Stimulated activated CD4-positive, alpha-beta T cell treated with anti-CD3 and anti-CD28 coated beads, Interleukin-1b, Interleukin-23, amount 100 ng/mL, for 4 hours (primary cell): ENCODE data around the gene HOXD13.

Source experiments
- DNase-seq, 2 donors: peaks; one replicate each; pipeline ENCODE4 v3.0.0-alpha.2; 2020; ENCODE audit warnings: low read depth in 2 of 2

HOXD13 gene

DNA sequence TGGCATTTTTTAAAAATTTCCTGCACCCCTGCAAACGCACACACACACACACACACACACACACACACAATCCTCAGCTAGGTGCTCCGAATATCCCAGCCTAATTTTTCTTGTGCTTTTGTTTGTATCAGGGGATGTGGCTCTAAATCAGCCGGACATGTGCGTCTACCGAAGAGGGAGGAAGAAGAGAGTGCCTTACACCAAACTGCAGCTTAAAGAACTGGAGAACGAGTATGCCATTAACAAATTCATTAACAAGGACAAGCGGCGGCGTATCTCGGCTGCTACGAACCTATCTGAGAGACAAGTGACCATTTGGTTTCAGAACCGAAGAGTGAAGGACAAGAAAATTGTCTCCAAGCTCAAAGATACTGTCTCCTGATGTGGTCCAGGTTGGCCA is 1.8 kb downstream of the HOXD13 start:
- DNase-seq, result no peak

DNA sequence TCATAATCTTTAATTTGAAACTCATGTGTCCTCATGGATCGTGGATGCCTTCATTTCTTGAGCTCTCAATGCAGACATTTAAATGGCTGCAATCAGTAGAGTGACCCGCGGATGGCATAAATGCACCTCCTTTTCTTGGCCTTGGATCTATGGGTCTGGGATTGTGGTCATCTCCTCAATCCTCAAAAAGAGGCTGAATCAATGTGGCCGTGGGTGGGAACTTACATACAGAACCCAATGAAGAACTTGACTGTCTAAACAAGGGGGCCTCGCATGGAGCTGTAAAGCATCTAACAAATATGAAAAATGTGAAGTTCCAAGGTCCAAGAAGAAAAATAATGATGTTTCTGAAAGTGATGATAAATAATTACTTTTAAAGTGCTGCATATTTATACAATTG is 2.9 kb downstream of the HOXD13 start:
- no peak for DNase-seq

DNA sequence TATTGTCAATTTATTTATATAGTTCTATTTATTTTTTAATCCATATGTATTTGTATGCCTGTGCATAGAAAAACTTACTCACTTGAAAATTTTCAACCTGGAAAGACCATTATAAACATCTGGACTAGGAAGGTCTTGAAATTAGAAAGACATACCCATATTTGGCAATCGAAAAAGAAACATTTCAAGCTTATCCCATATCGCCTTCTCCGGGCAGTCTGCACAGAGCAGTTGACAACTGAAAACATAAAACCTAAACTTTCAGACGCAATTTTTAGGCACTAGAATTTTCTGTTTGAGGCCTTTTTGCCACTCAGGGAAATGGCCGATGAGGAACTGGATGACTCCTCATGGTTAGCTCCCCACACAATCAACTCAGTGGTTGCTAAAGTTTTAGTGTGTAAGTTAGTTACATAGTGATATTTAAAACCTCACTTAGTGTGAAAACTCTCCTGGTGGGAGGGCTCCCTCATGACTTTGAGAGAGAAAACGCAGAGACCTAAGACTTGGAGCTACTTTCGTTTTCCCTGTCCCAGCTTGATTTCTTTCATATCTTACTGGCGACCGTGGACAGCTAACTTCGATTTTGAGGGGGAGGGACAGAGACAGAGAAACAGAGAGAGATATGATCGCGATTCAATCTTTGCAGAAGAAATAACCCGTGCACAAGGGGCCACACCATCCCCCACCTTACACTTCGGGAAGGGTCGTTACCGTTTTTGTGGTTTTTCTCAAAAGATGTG is 3.9 kb downstream of the HOXD13 start:
- DNase-seq, result no peak

DNA sequence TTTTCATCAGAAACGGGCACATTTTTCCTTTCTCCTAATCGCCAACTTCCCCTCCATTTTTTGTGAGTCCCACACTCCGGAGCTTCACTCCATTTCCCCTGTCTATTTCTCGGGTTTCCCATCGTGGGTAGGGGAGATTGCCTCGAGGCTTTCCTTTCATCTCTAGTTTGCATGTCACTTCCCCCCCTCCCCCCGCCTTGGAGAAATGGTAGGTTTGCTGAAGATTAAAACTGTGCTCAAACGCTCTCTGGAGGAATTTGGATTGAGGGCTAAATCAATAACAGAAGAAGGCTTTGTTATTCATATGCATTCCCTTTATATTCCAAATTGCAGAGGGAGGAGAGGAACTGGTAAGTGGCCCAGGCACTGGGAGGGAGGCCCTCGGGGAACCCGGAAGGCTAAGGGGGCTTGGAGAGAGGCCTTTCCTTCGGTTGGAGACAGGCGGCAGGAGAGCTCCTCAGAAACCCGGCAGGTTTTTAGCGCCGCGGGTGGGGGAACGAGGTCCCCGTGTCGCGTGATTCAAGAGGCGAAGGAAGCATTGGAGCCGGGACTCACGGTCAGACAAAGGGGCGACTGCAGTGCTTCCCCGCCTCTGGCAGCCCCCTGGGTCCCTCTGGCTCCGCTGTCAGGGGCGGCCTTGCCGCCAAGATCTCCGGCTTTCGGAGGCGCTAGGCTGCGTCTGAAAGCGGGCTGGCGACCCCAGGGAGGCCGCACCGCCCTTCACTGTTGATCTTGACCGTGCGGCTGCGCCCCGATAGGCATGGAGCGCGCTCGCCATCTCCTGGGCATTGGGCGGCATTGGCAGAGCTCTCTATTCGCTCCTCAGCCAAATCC is 4.7 kb downstream of the HOXD13 start:
- peak; percentile 27 to 50 for DNase-seq

DNA sequence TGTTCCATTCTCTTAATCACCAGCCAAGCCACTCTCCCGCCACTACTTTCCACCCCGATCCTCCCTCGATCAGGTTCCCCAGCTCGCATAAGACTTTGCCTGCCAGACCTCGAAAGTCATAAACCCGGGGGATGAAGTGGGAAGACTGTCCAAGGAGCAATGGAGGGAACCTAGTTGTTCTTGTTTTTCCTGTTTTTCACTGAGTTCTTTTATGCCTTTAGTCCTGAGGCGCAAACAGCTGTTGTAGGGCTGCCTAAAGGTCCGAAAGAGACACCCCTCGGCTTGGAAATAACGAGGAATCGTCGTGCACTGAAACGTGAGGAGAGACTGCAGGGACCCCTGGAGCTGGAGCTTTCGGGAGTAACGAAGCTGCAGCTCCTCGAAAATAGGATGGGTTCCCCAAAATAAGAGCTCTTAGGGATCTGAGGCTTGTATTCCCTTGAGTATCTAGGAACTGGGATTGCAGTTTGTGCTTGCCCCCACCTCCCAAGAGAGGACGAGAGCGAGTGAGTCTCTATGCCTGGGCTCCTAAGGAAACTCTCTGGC is 5.4 kb downstream of the HOXD13 start:
- DNase-seq, result no peak

DNA sequence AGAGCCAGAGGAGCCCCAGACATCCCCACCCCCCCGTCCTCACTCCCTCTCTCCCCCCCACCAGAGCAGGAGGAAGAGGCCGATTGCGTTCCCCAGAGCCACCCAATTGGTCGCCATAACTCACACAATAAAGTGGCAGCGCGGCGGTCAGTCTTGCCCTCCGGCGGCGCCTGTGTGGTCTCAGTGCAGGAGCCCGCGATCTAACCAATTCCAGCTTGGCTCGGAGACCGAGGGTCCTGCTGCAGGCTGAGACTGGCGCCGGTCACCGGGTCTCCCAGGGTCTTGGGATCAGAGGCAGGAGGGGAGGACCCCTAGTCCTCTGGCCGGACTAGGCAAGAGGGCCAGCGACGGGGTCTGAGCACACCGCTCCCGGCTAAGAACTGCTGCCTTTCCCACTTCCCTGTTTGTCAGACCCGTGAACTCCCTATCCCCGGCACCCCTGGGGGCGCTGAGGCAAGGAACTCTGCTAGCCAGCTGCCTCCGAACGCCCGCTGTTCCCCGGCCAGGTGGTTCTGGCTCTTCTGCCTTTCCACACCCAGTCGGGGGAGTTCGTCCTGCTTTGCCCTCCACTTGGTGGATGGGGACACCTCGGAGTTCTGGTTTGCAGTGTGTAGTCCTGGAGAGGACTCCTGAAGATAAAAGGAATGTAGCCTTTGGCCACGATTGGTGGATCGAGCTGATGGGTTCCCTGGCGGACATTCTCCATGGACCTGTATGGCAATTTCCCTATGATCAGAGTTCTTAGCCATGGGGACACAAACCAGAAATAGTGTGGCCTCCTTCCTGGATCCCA is 6.0 kb downstream of the HOXD13 start:
- no peak for DNase-seq

DNA sequence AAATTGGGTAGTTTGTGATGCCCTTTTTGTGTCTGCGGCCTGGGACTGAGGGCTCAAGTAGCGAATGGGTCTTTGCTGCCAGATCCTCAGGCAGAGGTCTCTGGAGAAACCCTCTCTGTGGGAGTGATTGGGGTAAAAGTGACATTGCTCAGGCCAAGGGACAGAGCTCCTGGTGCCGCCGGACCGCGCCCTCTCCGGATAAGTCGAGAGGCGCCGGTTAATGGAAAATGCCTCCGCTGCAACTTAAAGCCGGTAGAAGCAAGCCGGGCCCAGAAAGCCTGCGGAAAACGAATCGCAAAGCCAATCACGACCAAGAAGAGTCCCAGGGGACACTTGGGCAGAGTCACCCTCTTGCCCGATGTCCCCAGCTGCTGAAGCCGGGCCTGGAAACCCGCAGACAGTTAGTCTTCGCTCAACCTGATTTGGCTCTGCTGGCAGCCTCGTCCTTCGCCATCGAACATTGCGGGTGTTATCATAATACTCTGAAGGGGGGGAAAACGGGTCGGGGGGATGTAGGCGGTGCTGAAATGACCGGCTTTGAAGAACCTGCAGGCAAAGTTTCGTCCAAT is 6.7 kb downstream of the HOXD13 start:
- no peak for DNase-seq

DNA sequence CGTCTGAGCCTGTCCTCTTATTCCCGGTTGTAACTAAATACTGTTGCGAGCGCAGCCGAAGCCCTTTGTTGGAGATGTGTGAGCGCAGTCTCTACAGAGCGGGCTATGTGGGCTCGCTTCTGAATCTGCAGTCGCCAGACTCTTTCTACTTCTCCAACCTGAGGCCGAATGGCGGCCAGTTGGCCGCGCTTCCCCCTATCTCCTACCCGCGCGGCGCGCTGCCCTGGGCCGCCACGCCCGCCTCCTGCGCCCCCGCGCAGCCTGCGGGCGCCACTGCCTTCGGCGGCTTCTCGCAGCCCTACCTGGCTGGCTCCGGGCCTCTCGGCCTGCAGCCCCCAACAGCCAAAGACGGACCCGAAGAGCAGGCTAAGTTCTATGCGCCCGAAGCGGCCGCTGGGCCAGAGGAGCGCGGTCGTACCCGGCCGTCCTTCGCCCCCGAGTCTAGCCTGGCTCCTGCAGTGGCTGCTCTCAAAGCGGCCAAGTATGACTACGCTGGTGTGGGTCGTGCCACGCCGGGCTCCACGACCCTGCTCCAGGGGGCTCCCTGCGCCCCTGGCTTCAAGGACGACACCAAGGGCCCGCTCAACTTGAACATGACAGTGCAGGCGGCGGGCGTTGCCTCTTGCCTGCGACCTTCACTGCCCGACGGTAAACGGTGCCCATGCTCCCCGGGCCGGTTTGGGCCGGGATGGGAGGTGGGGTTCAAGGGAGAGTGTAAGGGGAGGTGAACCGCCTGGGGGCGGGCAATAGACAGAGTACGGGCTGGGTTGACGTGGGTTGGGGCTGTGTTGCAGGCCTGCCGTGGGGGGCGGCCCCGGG is 7.4 kb downstream of the HOXD13 start, which contains the start of gene HOXD12:
Gene HOXD12 (plus strand): TSS at position 68 of the 819 bp plus-strand sequence. CDS start 7 bp downstream, at position 75.
- DNase-seq, result no peak

DNA sequence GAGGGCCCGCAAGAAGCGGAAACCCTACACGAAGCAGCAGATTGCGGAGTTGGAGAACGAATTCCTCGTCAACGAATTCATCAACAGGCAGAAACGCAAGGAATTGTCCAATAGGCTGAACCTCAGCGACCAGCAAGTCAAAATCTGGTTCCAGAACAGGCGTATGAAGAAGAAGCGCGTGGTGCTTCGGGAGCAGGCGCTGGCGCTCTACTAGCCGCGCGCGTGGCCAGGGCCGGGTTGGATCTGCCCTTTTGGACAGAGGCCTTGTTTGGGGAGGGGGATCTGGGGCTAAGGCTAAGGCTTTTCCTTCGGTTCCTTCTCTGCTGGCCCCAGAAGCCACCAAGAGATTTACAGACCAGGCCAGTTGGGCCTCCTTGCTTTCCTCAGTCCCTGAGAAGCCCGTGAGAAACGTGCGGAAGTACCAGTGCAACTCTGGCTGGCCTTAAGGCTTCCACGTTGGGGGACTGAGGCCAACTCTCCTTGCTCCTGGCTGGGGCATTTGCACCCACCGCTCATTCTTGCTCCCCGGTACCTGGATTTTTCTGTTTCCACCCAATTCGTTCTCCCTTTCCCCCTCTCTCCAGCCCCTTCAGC is 8.1 kb downstream of the HOXD13 start:
- DNase-seq, result no peak

DNA sequence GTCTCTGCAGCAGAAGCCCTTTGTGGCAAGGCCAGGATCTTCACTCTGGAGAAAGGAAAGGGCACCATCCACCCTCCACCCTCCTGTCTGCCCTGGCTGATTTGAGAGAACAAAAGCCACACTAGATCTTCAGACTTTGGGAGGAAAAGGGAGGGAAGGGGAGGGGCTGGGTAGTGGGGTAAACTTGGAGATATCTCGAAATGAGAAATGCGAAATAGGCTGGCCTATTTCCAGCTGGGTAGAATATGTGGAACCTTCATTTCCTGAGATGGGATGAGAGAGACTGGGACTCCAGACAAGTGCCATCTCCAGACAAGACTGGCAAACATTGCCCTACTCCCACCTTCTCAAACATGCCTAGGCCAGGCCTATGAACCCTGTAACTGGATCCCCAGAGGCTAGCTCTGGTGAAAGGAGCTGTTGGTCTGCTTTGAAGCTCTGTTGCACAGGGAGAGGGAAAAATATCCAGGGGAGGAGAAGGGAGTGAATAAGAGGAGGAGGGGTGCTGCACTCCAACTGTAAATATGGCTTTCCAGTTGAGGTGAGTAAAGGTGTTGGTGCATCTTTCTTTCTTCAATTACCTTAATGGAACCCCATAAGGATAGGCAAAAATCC is 8.8 kb downstream of the HOXD13 start:
- no peak for DNase-seq

DNA sequence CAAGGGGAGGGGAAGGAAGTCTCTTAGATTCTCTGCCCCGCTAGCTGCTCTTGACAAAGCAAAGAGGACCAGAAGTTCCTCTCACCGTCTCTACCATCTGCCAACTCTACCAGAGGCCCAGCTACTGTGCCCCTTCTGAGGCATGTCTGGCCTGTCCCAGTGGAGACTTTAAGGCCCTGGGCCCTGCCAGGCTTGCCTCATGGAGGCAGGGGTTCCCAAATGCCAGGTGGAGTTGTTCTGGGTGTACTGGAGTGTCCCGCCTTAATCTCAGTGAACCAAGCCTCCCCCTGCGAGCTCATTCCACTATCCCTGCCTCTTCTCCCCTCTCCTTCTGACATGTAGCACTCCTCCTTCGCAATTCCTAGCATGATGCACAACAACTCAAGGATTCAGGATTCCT is 9.3 kb downstream of the HOXD13 start:
- no peak for DNase-seq

DNA sequence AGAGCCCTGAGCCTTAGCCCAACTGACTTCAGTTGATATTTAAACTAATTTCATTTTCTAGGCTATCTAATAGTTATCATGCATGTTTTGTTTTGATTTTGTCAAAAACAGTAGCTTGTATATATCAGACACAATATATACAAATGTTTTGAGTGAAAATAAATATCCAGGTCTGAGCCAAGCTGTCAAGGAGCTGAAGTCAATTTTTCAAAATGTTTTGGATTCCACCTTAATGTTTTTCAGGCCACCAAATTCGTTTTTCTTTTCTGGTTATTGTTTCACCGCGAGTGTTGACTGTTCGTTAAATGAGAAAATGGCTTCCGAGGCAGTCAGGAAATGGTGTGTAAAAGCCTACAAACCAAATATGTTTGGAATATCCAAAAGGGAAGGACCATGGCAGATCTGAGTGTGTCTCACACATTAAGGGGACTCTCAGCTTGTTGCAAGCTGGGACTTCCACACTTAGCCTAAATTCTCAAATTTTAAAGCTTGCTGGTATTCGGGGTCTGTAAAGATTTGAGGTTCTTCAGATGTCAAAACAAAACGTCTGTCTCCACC is 9.9 kb downstream of the HOXD13 start:
- no peak for DNase-seq

DNA sequence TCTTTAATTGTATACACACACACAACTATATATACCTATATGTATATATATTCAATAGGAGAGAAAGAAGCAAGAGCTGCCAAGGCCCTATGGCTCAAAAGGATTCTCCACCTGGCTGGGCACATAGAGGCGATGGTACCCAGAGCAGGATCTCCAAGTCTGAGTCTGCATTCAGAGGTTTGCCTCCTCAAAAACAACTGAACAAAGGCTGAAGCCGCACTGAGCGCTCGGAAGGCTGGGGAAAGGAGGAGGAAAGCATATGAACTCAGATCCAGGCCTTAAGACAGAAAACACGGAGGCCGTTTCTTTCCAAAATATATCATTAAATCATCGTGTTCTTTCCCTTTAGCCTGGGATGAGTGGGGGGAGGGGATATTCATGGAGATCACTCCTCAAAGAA is 10.7 kb downstream of the HOXD13 start:
- DNase-seq, result no peak

DNA sequence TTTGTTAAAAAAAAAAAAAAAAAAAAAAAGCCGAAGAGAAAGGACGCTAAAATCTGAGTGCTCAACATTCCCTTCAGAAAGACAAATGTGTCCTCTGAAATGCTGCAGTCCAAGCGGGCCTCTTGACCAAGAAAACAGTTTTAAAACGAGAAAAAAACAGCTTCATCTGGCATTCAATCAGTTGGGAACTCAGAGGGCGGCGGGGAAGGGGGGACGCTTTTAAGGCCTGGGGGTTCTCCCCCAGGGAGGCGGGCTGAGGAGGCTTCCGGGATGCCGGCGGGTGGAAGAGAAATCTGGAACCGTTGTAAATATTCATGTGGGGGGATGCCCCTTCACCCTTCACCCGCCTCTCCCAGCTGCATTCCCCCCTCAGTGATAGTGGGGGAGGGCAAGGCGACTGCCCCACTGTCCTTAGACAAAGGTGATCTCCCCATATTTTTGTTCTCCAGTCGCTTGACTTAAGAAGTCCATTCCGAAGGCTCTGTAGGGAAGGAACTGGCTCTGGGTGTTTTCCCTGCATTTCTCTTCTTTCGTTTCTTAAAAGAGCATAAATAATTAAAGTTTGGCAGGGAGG is 11.3 kb downstream of the HOXD13 start:
- no peak for DNase-seq

DNA sequence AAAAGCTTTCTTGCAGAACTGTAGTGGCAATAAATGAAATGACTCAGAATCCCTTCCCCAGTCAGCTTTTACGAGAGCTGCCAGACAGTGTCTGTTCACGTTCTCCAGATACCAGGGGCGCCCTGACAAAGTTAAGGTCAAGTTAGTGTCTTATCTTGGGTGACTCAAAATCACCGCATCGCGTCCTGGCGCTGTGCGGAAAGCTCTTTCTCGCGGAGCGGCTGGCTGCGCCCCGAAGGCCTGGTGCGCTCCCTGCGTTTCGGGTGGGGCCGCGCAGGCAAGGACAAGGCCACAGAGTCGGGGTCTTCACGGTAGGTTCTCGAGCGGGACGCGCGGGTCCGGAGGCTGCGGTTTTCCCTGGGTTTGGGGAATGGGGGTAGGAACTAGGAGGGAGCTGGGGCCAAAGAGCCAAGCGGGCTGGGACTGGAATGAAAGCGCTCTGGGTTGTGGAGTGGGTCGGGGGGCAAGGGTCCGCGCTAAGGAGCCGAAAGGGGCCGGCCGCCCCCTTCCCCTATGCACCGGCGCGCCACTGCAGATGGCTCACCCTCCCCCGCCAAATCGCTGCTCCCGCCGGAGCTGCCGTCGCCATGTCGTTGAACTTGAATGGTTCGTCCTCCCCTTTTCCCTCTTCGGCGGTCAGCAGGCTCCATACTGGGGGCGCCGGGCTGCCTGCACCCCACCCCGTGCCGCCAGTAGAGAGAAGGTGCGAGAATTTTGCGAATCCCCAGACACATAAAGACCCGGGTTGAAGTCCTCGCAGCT is 12.0 kb downstream of the HOXD13 start:
- DNase-seq, result no peak

DNA sequence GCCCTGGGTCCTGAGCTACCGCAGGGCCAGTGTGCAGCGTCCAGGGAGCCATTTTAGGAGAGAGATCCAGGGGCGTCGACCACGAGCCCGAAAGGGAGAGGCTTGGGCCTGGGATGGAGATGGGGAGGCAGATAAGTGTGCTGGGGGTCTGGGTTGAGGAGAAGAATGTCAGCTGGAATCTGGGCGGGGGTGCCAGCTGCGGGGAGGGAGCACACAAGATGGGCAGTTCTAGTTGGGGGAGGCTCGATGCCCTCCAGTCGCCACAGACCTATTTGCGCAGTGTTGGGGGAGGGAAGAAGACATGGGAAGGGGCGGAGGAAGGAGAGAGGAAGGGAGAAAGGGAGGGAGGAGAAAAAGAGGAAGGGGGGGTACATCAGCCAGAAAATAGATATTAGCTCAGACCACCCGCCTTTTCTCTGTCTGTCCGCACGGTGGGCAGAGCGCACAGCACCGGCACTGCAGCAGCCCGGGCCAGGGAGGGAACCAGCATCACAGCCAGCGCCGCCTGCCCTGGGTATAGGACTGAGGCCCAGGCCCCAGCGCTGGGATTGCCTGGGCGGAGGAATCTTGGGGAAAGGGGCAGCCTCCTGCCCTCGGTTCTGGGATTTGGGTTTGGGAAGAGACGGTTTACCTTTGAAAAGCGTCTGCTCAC is 12.7 kb downstream of the HOXD13 start:
- DNase-seq, result no peak

DNA sequence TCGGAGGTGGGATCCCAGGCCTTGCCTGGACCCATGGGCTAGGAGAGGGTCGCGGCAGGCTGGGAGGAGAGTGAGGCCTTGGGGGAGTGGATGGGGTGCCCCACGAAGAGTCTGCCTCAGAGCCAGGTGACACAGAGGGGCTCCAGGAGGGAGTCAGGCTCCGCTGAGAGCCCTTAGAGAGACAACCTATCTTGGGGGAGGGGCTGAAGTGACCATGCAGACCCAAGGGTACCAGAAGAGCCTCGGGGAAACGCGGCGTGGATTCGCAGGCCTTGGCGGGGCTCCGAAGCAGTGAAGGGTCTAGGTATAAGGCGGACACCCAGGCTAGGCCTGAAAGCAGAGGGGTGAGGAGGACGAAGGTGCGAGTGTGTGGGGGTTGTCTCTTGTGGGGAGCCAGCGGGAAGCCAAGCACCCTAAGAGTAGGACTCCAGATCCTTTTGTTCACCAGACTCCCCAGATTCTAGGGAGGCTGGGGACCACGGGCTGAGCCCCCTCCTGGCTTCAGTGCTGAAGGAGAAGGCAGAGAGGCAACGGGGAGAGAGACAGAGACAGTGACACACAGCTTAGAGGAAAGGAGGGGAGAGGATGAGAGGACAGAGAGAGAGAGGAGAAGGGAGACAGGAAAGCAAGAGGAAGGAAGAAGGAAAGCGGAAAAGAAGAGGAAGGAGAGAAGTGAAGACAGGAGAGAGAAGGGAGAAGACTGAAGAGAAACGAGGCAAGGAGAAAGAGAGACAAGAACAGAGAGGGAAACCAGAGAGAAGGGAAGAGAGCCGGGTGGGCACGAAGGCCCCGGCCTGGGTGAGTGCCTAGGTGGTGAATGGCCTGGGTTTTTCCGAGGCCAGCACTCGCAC is 13.4 kb downstream of the HOXD13 start:
- DNase-seq, result no peak
